ENCODE results near the gene PPP2R3B.
"Not testable (repeated sequence)": the region's sequence is repeated elsewhere in the genome, so short reads cannot be mapped to it uniquely, and the experiment has no call there.

PPP2R3B gene

DNA sequence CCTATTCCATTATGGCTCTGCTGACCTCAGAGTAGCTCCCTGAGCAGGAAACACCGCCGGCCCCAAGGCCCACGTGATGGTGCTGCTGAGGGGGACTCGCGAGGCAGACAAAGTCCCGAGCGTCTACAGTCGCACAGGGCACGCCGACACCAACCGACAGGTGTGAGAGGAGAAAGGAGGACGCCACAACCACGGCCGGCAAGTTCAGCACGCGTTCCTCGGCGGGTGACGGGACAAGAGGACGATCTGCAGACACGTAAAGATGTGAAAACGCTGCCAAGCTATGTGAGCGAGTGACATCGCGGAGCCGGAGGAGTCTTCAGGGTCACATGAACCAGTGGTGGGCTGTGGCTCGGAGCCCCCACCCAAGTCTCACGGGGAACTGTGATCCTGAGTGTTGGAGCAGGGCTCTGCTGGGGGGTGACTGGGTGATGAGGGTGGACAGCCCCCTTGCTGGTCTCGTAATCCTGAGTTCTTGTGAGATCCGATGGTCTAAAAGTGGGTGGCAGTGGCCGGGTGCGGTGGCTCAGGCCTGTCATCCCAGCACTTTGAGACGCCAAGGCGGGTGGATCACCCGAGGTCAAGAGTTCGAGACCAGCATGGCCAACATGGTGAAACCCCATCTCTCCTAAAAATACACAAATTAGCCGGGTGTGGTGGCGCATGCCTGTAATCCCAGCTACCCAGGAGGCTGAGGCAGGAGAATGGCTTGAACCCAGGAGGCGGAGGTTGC is 34.0 kb downstream of the PPP2R3B start:
- DNase-seq (ENCODE audit: low read depth), result no peak

DNA sequence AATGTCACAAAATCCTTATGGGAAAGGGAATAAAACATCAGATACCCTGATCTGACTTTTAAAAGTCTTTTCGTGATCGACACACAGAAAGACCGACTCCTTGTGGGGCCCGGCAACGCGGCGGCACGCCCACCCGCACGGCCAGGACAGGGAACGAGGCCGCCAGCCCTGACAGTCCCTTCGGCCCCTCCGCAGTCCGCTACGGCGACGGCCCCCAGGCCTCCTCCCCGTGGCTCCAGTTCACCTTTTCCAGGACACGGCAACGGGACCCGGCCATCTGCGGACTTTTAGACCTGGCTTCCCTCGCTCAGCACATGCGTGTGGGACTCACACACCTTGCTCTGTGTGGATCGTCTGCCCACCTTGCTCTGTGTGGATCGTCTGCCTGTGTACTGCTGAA is 34.5 kb downstream of the PPP2R3B start:
- no peak for DNase-seq (ENCODE audit: low read depth)

DNA sequence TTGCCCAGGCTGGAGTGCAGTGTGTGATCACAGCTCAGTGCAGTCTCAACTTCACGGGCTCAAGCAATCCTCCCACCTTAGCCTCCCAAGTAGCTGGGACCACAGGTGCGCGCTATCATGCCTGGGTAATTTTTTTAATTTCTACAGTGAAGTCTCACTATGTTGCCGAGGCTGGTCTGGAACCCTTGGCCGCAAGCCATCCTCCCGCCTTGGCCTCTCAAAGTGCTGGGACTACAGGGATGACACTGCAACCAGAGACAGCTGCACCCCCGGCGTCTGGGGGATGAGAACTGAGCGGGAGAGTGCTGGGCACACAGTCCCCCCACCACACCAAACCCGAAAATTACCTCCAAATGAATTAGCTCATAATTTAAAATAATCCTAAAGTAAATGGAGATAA is 35.0 kb downstream of the PPP2R3B start:
- no peak for DNase-seq (ENCODE audit: low read depth)

DNA sequence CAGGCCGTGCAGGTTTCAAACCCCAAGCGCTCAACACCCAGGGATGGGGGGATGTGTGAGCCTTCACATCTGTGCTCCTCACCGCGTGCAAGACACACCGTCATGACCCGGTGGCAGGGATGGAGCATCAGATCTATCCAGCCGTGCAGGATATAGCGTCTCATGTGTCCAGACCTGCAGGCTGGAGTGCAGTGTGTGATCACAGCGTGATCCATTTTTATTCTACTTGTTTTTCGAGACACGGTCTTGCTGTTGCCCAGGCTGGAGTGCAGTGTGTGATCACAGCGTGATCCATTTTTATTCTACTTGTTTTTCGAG is 35.4 kb downstream of the PPP2R3B start:
- not testable (repeated sequence) for DNase-seq (ENCODE audit: low read depth)

DNA sequence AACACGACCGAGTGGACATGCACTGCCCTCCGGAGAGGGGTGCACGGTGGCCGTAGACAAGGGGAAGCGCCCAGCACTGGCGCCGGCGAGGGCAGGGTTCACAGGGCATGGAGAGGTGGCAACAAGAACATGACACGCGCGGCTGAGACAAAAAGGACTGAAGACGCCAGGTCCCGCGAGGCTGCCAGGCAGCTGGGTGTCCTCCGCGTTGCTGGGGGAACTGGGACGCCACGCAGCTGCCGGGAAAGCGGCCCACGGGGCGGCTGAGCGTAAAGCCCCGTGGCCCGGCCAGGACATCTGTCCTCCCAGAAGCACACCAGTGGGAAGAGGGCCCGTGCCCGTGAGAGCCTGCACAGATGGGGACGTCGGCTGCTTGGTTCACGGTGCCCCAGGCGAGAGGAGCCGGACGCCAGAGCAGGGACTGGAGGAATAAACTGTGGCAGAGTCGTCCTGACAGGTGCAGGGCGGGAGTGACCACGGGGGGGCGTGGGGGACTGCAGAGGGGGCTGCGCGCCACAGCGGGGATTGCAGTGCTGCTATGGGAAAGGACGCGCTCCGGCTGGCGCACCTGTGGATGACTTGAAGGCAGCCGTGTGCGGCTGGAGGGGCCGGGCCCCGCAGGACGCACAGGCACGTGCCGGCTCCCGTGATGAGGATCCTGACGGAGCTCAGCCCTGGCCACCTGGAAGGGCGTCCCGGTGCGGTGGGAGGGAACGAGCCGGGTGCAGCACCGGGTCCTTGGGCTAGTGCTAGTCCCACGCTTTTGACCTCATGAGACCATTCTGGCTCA is 36.0 kb downstream of the PPP2R3B start:
- no peak for DNase-seq (ENCODE audit: low read depth)

DNA sequence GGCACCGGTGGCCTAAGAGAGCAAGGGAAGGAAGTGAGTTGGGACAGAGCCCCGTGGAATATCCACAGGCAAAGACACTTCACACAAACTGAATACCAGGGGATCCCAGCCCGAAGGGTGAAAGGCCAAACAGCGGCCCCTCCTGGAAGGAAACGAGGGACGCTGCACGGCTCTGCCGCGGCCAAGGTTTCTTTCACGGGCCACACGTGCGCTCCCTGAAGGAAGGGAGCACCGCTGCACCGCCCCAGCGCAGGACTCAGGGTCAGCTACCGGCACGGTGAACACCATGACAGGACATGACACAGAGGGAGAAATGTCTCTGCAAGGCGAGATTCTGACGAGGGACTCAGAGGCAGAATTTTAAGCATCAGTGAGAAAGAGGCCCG is 36.6 kb downstream of the PPP2R3B start:
- DNase-seq (ENCODE audit: low read depth), result no peak

DNA sequence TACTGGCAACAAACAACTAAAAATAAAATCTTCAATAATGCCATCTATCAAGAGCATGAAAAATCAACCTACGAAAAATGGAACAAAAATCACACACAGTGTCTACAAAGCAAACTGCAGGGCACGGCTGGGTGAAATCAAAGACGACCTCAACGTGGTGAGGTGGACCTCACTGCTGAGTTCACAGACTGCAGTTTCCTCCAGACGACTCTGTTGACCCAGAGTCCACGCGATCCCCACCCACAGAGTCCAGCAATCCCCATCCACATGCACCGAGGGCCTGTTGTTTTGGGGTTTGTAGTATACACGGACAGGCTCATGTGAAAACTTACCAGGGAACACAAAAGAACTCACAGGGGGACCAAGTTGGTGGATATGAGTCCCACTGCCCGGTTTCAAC is 37.0 kb downstream of the PPP2R3B start:
- DNase-seq (ENCODE audit: low read depth), result no peak

DNA sequence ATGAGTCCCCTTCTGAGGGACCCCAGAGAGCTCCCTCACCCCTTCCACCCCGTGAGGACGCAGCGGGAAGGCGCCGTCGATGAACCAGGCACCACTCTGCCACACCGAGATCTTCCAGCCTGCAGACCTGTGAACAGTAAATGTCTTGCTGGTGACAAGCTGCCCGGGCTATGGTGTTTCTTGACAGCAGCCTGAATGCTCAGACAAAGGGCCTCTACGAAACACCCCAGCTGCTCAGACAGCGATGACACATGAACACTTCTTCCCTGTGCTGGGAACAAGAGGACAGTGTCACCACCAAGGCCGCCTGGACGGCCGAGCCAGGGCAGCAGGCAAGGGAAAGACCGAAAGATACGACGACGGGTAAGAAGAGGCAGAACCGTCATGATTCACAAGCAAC is 37.5 kb downstream of the PPP2R3B start:
- no peak for DNase-seq (ENCODE audit: low read depth)

DNA sequence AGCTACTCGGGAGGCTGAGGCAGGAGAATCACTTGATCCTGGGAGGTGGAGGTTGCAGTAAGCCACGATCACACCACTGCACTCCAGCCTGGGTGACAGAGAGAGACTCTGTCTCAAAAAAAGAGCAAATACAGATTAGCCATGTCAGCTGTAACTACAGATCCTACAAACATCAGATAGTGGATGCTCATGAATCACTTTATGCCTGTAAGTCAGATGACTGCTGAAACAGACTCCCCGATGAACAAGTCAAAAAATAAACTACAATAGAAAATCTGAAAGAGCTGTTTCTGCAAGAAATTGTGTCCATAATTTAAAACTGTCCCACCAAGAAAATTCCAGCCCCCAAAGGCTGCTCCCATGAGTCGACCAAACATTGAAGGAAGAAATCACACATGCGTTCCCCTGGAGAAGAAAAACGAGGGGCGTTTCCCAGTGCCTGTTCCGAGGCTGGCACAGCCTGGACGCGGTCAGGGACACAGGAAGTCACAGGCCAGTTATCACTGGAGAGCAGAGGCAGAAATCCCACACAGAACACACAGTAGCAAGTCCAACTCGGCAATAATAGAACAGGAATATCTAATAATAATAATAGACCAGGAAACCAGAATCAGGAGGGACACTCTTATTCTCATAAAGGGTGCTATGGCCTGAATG is 38.1 kb downstream of the PPP2R3B start:
- DNase-seq (ENCODE audit: low read depth), result no peak

DNA sequence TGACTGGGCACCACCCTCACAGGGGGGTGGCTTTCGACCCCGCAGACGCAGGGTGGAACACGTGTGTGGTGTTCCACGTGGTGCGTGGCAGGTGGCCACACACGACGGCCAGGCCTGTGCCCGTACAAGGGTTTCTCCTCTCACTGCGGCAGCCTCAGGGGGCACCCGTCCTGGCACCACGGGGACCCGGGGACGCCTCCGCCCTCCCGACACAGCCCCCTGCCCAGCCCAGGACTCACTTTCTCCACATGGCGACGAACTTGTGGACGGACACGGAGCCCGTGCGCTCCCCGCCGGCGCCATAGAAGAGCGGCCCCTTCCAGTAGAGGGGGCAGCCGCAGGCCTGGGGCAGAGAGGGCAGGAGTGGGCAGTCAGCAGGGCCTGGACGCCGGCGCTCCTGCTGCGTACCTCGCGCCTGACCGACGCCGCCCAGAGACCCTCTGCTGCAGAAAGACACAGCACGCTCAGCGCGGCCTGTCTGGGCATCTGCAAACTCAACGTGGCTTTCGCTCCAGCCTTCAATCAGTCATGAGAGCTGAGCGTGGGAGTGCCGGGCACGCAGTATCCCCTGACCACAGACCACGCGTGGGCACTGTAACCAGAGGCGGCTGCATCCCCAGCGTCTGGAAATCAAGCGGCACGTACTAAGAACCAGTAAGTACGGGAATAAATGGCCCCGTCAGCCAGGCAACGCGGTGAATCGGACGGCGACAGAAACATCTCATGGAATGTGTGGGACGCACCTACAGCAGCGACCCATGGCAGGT is 39.2 kb downstream of the PPP2R3B start:
- no peak for DNase-seq (ENCODE audit: low read depth)

DNA sequence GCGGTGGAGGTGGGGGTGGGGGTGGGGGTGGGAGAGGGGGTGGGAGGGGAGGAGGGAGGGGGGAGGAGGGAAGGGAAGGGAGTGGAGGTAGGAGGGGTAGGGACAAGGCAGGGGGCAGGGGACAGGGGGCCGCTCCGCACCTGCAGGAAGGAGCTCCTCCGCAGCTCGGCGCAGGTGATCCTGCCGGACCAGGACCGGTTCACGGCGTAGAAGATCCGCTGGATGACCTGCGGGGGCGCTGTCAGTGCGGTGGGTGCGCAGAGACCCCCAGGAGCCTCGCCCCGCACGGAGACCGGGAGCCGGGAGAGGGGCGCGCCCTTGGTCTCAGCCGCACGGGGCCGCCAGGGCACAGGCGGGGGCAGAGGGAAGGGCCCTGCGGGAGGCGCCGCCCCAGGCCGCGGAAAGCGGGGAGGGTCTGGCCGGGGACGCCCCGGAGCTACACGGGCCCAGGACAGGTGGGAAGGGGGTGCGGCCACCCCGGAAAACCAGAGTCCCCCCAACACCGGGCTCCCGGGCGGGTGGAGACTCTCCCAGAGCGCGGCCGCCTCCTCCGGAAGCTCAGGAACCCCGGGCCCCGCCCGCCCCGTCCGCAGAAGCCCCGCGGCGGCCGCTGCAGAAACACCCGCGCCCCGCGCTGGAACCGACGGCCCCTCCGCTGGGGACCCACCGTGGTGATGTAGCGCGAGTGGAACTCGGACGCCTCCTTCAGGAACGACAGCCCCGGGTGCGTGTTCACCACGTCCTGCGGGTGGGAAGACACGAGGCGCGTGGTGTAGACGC is 40.5 kb downstream of the PPP2R3B start:
- no peak for DNase-seq (ENCODE audit: low read depth)

DNA sequence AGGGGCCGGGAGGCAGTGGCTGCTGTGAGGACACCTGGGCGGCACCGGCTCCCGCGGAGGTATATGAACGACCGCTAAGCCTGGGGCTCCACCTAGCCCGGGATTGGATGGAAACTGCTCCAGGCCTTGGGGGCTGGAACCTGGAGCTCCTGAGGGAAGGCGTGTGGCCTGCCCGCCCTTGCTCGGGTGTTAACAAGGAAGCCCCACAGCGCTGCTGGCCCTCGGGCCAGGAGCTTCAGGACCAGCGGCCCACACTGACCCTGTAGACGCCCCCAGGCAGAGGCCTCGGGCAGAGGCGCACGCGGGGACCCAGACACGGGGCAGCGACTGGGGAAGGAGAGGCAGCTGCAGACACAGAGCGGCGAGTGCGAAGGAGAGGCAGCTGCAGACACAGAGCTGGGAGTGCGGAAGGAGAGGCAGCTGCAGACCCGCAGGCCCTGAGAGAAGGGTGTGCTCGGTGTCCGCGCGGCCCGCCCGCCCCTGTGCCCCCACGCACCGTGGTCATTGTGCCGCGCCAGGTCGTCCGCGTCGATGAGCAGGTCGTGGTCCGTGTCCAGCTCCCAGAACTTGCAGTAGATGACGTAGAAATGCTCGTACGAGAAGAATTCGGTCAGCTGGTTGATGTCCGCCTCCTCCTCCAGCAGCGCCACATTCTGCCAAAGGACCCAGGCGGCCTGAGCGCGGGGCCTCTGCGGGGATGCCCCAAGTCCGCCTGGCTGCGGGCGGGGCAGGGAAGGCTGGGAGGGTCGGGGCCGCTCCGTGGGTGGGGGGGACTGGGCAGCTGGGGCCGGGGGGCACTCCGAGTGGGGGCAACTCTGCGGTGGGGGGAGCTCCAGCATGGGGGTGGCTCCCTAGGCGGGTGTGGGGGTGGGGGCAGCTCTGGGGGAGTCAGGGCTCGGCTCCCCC is 41.4 kb downstream of the PPP2R3B start:
- no peak for DNase-seq (ENCODE audit: low read depth)

DNA sequence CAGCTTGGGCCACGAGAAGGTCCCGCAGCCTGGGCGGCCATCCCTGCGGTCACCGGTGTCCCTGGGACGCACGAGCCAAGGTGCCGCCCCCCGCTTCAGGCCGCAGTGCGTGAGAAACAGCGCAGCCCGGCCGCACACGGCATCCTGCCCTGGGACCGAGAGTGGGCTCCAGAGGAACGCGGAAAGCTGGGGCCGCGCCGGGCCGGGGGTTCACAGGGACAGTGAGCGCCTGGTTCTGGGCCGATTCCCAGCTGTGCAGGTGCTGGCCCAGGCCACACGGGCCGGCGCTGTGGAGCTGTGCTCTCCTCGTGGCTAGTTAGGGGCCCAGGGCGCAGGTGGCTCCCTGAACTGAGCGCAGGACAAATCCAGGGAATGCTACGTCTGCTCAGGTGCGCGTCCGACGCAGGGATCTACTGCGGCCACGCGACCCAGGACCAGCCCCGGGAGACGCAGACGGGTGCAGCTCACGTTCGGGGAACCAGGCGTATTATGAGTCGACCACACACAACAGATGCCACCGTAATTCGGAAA is 42.3 kb downstream of the PPP2R3B start:
- no peak for DNase-seq (ENCODE audit: low read depth)

DNA sequence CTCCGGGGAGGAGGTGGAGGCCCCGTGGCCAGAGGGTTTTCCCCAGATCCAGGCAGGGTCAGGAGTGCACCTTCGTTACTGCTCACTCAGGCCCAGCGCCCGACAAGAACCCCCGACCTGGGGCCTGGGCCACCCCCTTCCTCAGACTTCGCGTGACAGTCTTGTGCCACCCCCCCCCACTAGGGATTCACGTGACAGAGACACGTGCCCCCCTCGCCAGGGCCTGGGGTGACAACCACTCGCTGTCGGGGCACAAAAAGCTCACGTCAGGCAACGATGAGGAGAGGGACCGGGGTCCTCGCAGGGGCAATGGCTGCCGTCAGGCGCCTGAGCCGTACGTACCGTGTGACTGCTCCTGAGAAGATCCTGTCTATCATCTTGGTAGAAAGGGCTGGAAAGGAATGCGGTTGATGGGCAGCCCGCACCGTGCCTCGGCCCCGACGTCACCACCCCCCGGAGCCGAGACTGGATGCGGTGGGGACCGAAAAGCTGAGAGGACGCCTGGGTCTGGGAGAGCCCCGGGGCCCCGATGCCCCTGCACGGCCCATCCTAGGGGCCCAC is 45.1 kb downstream of the PPP2R3B start:
- DNase-seq (ENCODE audit: low read depth), result no peak

DNA sequence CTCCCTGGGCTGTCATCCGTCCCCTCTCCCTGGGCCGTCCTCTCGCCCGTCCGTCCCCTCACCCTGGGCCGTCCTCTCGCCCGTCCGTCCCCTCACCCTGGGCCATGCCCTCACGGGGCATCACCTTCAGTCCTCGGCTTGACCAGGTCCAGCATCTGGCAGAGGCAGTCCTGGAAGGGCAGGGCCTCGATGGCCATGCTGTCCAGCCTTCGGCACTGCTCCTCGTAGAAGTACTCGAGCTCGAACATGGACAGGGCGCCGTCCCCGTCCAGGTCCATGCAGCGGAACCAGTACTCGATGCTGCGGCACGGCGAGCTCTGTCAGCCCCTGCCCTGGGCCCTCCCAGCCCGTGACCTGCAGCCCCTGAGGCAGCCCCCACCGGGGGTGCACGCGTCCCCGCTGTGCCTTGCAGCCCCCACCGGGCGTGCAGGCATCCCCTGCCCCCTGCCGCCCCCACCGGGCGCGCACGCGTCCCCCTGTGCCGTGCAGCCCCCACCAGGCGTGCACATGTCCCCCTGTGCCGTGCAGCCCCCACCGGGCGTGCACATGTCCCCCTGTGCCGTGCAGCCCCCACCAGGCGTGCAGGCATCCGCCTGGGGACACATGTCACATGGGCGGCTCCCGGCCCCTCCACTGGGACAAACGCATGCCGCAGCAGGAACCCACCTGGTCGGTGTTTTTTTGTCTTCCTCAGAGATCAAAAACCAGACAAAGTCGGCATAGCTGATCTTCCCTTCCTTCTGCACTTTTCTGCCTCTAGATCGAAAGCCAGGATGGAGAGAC is 45.9 kb downstream of the PPP2R3B start:
- no peak for DNase-seq (ENCODE audit: low read depth)

DNA sequence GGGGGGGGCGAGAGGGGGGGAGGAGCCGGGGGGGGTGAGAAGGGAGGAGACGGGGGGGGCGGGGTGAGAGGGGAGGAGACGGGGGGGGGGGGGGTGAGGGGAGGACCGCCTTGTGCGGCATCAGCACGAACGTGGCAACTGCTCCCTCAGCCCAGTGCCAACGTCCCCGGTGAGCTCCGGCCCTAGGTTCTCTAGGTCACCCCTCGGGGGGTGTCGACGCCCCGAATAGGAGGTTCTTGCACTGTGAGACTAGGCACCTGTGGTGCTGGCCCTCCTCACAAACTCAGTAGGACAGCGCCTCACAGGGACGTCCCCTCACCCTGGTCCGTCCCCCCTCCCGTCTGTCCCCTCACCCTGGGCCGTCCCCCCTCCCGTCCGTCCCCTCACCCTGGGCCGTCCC is 46.6 kb downstream of the PPP2R3B start:
- no peak for DNase-seq (ENCODE audit: low read depth)

DNA sequence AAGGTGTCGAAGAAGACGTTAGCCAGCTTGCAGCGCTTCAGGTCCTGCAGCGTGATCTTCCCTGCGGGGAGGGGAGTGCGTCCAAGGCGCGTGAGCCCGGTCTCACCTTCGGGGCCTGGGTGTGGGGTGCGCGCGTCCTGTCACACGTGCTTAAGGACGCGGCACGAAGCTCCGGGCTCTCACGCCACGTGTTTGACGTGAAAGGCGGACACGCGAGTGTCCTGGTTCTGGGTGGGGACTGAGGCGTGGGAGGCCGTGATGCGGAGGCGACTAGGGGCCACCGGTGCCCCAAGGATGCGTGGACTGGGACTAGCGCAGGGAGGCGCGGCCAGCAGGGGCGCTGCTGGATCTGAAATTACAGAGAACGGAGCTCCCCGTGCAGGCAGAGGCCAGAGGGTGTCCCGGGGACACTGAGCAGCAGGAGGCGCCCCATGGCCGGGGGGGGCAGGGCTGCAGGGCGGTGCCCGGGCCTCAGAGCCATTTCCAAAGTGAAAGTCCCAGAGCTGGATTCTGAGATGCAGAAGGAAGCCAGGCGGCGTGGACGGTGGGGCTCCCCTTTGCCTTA is 47.8 kb downstream of the PPP2R3B start:
- no peak for DNase-seq (ENCODE audit: low read depth)

DNA sequence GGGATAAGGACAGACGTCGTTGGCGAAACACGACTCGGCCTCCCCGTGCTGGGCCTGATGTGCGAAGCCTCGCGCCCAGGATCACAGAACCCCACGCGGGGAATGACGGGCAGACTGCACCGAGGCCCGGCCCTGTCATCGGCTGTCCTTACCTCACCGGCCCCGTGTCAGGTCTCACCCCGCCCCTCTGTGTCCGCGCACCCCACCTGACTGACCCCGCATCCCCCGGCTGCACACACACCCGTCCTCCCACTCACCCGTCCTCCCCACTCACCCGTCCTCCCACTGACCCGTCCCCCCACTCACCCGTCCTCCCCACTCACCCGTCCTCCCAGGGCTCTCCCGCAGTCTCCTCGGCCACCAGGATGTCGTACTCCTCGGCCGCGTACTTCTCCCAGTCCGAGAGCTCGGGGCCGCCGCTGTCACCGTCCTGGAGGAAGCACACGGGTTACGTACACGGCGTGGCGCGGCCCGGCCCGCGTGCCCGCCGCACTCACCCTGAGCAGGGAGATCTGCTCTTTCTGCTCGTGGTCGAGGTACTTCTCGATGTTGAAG is 48.3 kb downstream of the PPP2R3B start:
- DNase-seq (ENCODE audit: low read depth), result no peak

Measured in activated gamma-delta T cell treated with anti-CD3 and anti-CD28 coated beads, Interleukin-2, amount 50 U/mL, for 16 hours (primary cell).